SU-DHL-6 (cell line): ENCODE results near the gene FAM163B.

Experiments
- H2AFZ ChIP-seq: fragments of 200-600 bp; sonication (generic); 2 replicates; pipeline ENCODE4 v1.6.1; 2014; ENCODE audit warnings: low read depth, mild to moderate bottlenecking, moderate library complexity, mixed read lengths, antibody characterized with exemption, low read length; ENCODE audit not compliant: severe bottlenecking
- H3F3A ChIP-seq: fragments of 200-600 bp; shearing (Covaris generic); 2 replicates; pipeline ENCODE4 v1.6.0; 2016; ENCODE audit warnings: antibody characterized with exemption, mild to moderate bottlenecking; ENCODE audit not compliant: insufficient read depth
- H3K27ac ChIP-seq: fragments of 200-600 bp; sonication (generic); 2 replicates; pipeline ENCODE4 v1.5.1; 2016; ENCODE audit warnings: low read depth, mild to moderate bottlenecking, low read length, moderate library complexity, mixed read lengths
- H3K27me3 ChIP-seq: fragments of 200-600 bp; sonication (generic), shearing (Covaris generic); 2 replicates; pipeline ENCODE4 v1.6.0; 2014; ENCODE audit warnings: mild to moderate bottlenecking, low read length
- H3K36me3 ChIP-seq: fragments of 200-600 bp; sonication (generic); 2 replicates; pipeline ENCODE4 v1.6.1; 2014; ENCODE audit warnings: mild to moderate bottlenecking, low read length, mixed read lengths
- H3K4me2 ChIP-seq: fragments of 300-600, 200-600 bp; shearing (Covaris generic), sonication (generic); 2 replicates; pipeline ENCODE4 v1.6.0; 2014; ENCODE audit warnings: low read length, low read depth, mild to moderate bottlenecking; ENCODE audit not compliant: poor library complexity, severe bottlenecking
- H3K4me3 ChIP-seq: fragments of 200-600 bp; sonication (generic); 2 replicates; pipeline ENCODE4 v1.5.1; 2014; ENCODE audit warnings: antibody characterized with exemption, low read length, mild to moderate bottlenecking, mixed read lengths; ENCODE audit not compliant: insufficient read depth, poor library complexity, severe bottlenecking
- H3K79me2 ChIP-seq: fragments of 200-600 bp; sonication (generic); 2 replicates; pipeline ENCODE4 v1.6.1; 2014; ENCODE audit warnings: mild to moderate bottlenecking, low read length, moderate library complexity; ENCODE audit not compliant: insufficient read depth
- H3K9ac ChIP-seq: fragments of 200-600 bp; sonication (generic); 2 replicates; pipeline ENCODE4 v1.7.0; 2014; ENCODE audit warnings: mild to moderate bottlenecking, low read length
- H3K9me2 ChIP-seq: fragments of 200-600 bp; sonication (generic); replicated peaks from 2 replicates; pipeline ENCODE4 v1.6.1; 2014; ENCODE audit warnings: low read length; ENCODE audit not compliant: insufficient read depth
- H3K9me3 ChIP-seq: fragments of 200-600 bp; sonication (generic); 2 replicates; pipeline ENCODE4 v1.6.1; 2014; ENCODE audit warnings: low read length, mixed read lengths; ENCODE audit not compliant: insufficient read depth
- H4K20me1 ChIP-seq: fragments of 200-600 bp; sonication (generic); 2 replicates; pipeline ENCODE4 v1.6.1; 2014; ENCODE audit warnings: low read depth, mild to moderate bottlenecking, antibody characterized with exemption, low read length, moderate library complexity, mixed read lengths
- EZH2phosphoT487 ChIP-seq: fragments of 200-600 bp; sonication (generic), shearing (Covaris generic); conservative IDR thresholded peaks from 2 replicates; pipeline ENCODE4 v1.6.1; 2018; ENCODE audit warnings: mild to moderate bottlenecking, antibody characterized with exemption, low read length, moderate library complexity, mixed read lengths
- TF ChIP-seq, protein P1 (sequence below): fragments of 200-600 bp; sonication (generic); IDR thresholded peaks from one replicate; pipeline ENCODE4 v1.5.1; 2017; ENCODE audit warnings: antibody characterized with exemption, mild to moderate bottlenecking, low read length, moderate library complexity; ENCODE audit not compliant: insufficient read depth, poor library complexity, severe bottlenecking

The FAM163B gene

DNA sequence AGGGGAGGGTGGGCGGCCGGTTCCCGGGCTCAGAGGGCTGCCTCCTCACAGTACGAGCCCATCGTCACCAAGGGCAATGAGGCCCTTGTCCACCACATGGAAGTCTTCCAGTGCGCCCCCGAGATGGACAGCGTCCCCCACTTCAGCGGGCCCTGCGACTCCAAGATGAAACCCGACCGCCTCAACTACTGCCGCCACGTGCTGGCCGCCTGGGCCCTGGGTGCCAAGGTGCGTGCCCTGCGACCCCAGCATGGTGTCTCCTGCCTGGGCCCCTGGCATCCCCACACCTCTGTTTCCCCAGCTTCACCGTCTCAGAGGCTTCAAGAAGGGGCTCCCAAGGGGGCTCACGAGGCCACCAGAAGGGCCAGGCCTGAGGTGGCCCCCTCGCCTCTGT is 34.2 kb upstream of the FAM163B start:
- H3K36me3 ChIP-seq = no peaks in the 10 kb centered on the region
- no peak overlapping the region for H2AFZ ChIP-seq
- H3K27me3 ChIP-seq = no peaks in the 10 kb centered on the region
- H3K9me2 ChIP-seq = no peaks in the 10 kb centered on the region
- H3K4me3 ChIP-seq = no peak overlapping the region
- H3K9me3 ChIP-seq = no peaks in the 10 kb centered on the region
- H3K9ac ChIP-seq = no peak overlapping the region
- no peak overlapping the region for H3K4me2 ChIP-seq
- TF ChIP-seq, protein P1, sequence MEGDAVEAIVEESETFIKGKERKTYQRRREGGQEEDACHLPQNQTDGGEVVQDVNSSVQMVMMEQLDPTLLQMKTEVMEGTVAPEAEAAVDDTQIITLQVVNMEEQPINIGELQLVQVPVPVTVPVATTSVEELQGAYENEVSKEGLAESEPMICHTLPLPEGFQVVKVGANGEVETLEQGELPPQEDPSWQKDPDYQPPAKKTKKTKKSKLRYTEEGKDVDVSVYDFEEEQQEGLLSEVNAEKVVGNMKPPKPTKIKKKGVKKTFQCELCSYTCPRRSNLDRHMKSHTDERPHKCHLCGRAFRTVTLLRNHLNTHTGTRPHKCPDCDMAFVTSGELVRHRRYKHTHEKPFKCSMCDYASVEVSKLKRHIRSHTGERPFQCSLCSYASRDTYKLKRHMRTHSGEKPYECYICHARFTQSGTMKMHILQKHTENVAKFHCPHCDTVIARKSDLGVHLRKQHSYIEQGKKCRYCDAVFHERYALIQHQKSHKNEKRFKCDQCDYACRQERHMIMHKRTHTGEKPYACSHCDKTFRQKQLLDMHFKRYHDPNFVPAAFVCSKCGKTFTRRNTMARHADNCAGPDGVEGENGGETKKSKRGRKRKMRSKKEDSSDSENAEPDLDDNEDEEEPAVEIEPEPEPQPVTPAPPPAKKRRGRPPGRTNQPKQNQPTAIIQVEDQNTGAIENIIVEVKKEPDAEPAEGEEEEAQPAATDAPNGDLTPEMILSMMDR = no peak
- TF ChIP-seq EZH2phosphoT487 = no peak
- H3F3A ChIP-seq = no peaks in the 10 kb centered on the region
- H3K27ac ChIP-seq = no peak overlapping the region
- H4K20me1 ChIP-seq = no peaks in the 10 kb centered on the region
- no peaks in the 10 kb centered on the region for H3K79me2 ChIP-seq

DNA sequence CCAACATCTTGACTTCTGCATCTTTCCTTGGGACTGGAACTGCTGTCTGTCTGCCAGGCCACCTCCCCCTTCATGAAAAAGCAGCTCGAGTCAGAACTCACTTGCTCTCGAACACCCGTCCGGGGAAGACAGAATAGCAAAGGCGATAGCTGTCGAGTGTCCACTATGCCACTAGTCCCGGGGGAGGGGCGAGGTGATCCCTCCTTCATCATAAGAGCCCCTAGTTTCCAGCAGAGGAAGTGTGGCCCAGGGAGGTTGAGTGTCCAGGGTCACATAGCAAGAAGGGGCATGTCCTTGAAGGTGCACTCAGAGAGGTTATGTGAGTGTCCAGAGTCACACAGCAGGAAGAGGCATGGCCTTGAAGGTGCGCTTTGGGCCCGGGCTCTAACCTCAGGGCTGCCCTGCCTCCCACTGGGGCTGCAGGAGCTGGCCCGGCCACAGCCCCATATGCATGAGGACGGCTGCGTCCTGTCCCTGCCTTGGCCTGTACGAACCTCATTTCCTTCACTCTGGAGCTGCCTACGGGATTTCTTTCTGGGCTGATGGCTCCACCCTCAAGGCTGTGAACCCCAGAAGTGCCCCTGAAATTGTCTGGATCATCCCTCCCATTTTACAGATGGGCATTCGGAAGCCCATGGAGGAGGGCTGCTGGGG is 33.6 kb upstream of the FAM163B start:
- Histone ChIP-seq H3K36me3 (no peaks in the 10 kb centered on the region), H3K27me3 (no peaks in the 10 kb centered on the region), H3K4me3 (no peak overlapping the region)

DNA sequence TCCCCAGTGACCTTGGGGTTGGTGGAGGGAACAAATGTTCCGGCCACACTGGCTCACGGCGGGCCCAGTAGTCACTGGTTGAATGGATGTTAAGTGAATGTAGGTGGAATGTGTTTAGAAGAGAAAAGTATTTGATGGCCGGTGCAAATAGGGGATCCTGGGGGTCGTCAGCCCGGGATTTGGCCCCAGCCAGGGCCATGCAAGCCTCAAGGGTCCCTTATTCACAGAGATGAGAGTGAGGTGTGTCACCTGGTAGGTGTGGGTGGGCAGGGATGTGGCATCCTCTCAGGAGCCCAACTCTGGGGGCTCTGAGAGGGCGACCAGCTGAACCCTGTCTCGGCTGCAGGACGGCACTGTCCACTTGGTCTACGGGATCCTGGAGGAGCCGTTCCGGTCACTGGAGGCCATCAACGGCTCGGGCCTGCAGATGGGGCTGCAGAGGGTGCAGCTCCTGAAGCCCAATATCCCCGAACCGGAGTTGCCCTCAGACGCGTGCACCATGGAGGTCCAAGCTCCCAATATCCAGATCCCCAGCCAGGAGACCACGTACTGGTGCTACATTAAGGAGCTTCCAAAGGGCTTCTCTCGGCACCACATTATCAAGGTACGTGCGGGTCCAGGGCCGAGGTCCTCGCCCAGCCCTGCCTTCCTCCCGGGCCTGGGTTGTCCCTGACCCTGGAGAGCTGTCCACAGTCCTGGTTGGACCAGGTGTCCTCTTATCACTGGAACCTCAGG is 32.8 kb upstream of the FAM163B start:
- Histone ChIP-seq H3K27ac (no peak overlapping the region), H3K9me3 (no peaks in the 10 kb centered on the region), H3K9me2 (no peaks in the 10 kb centered on the region), H3K36me3 (no peaks in the 10 kb centered on the region), H2AFZ (no peak overlapping the region), H4K20me1 (no peaks in the 10 kb centered on the region), H3K79me2 (no peaks in the 10 kb centered on the region), H3K4me3 (no peak overlapping the region), H3K9ac (no peak overlapping the region), H3F3A (no peaks in the 10 kb centered on the region), H3K27me3 (no peaks in the 10 kb centered on the region), H3K4me2 (no peak overlapping the region)
- no peak for TF ChIP-seq EZH2phosphoT487
- TF ChIP-seq, protein P1 = no peak

More for the DNA sequence above, 33.6 kb upstream of the FAM163B start:
- Histone ChIP-seq H4K20me1 (no peaks in the 10 kb centered on the region), H3K9me2 (no peaks in the 10 kb centered on the region), H3K4me2 (no peak overlapping the region), H3K9me3 (no peaks in the 10 kb centered on the region), H3K27ac (no peak overlapping the region), H3F3A (no peaks in the 10 kb centered on the region), H2AFZ (no peak overlapping the region), H3K9ac (no peak overlapping the region), H3K79me2 (no peaks in the 10 kb centered on the region)
- TF ChIP-seq, protein P1 = no peak
- no peak for TF ChIP-seq EZH2phosphoT487
